GM12873 (cell line): ENCODE measurements around the gene PPP1R9A.

Experiments used
- CTCF ChIP-seq: IDR thresholded peaks from 2 replicates; pipeline ENCODE4 v1.5.1; 2012; ENCODE audit warnings: low read depth, mild to moderate bottlenecking, moderate library complexity, low read length, control low read depth; ENCODE audit not compliant: insufficient read depth; ENCODE audit errors: missing control alignments

PPP1R9A gene

GRCh38 chr7:95169678-95170077 is 262.3 kb downstream of the PPP1R9A start:
- no peak for TF ChIP-seq CTCF

- no peak for TF ChIP-seq CTCF
Measured at GRCh38 chr7:95172420-95172819, 265.0 kb downstream of the PPP1R9A start.

GRCh38 chr7:95190515-95190914 is 283.1 kb downstream of the PPP1R9A start:
- TF ChIP-seq CTCF = peak; percentile 57

GRCh38 chr7:95191795-95192194 is 284.4 kb downstream of the PPP1R9A start:
- no peak for TF ChIP-seq CTCF

- TF ChIP-seq CTCF = no peak
Measured at GRCh38 chr7:95198863-95199262, 291.5 kb downstream of the PPP1R9A start.

- TF ChIP-seq CTCF = peak; percentile 63
Measured at GRCh38 chr7:95199779-95200558, 292.6 kb downstream of the PPP1R9A start.

- TF ChIP-seq CTCF = no peak
Measured at GRCh38 chr7:95200741-95201140, 293.3 kb downstream of the PPP1R9A start.

- no peak for TF ChIP-seq CTCF
Measured at GRCh38 chr7:95201727-95202126, 294.3 kb downstream of the PPP1R9A start.
